K562 (cell line): ENCODE measurements around the gene BRAP. TPM values are rescaled to one million over a fixed set of nuclear protein-coding genes. Genes with fewer than 3 reads are reported as not detected.

ENCODE experiments used
- ATAC-seq: fragments of 200-7000 bp; cut with Tn5 transposase; 3 replicates; pipeline ENCODE4 v1.9.1; 2020; ENCODE audit warnings: moderate library complexity
- BruUV-seq: library from RNA; stranded (reverse); fragments of 400-500 nt; replicated peaks from 2 replicates; lab custom pipeline; 2021; lab: Mats Ljungman, UMichigan
- CTCF ChIA-PET: fragments of 300-600 bp; formaldehyde crosslinking; extraction: SDS; loops from one replicate; lab custom pipeline; 2021; ENCODE audit warnings: low intra/inter-chr PET ratio; lab: Yijun Ruan, JAX
- POLR2A ChIA-PET: fragments of 300-600, 350-650 bp; sonication (Branson Sonifier 250); formaldehyde crosslinking; extraction: SDS; loops from one replicate; lab custom pipeline; 2021; ENCODE audit warnings: antibody characterized with exemption, inconsistent platforms; lab: Yijun Ruan, JAX
- DNase-seq, 4 experiments: peaks; one replicate each; pipeline versions ENCODE4 v3.0.0 to v3.0.0-alpha.2; 2011 to 2018; ENCODE audit warnings: low spot score in 3 of 4, mixed read lengths in 3 of 4; ENCODE audit errors: extremely low read depth in 1 of 4
- FAIRE-seq: peaks from 2 replicates; lab custom pipeline; 2011; peaks lifted over from hg19 to GRCh38; lab: Jason Lieb, UNC
- H2AFZ ChIP-seq: 2 replicates; pipeline ENCODE4 v1.6.0; 2011; ENCODE audit warnings: low read depth, low read length, control low read depth, inconsistent platforms
- H3K27ac ChIP-seq: fragments of 200-600 bp; 3 replicates; pipeline ENCODE4 v1.8.0; 2011; ENCODE audit warnings: low read depth, mild to moderate bottlenecking, control low read depth, inconsistent platforms, low read length, moderate library complexity, mixed read lengths; ENCODE audit errors: extremely low read depth
- H3K27me3 ChIP-seq, 2 experiments: fragments of 300-600 bp in 1 of 2; 2 replicates in 1 of 2; 3 replicates in 1 of 2; pipeline versions ENCODE4 v1.6.0 to v1.8.0; 2011; ENCODE audit warnings: inconsistent platforms in 2 of 2, low read length in 2 of 2, mild to moderate bottlenecking in 1 of 2, mixed read lengths in 1 of 2, moderate library complexity in 1 of 2; ENCODE audit not compliant: control insufficient read depth in 2 of 2, insufficient read depth in 2 of 2
- H3K36me3 ChIP-seq: fragments of 300-600 bp; 3 replicates; pipeline ENCODE4 v1.8.0; 2011; ENCODE audit warnings: mild to moderate bottlenecking, low read length, inconsistent platforms; ENCODE audit not compliant: control insufficient read depth, insufficient read depth
- H3K4me1 ChIP-seq, 2 experiments: fragments of 200-600 bp in 1 of 2; replicated peaks in 1 of 2; 2 replicates in 1 of 2; 3 replicates in 1 of 2; pipeline versions ENCODE4 v1.5.1 to v1.8.0; 2011; ENCODE audit warnings: inconsistent platforms in 2 of 2, low read length in 2 of 2, mild to moderate bottlenecking in 1 of 2, mixed read lengths in 1 of 2, moderate library complexity in 1 of 2; ENCODE audit not compliant: control insufficient read depth in 2 of 2, insufficient read depth in 2 of 2
- H3K4me2 ChIP-seq: 2 replicates; pipeline ENCODE4 v1.6.1; 2011; ENCODE audit warnings: low read length, control low read depth, inconsistent platforms, mixed read lengths; ENCODE audit not compliant: insufficient read depth
- H3K4me3 ChIP-seq: fragments of 200-600 bp; sonication (generic), shearing (Covaris generic); 2 replicates; pipeline ENCODE4 v1.5.1; 2016; ENCODE audit warnings: control low read depth, inconsistent platforms
- H3K79me2 ChIP-seq: fragments of 200-600 bp; 3 replicates; pipeline ENCODE4 v1.8.0; 2011; ENCODE audit warnings: low read length, inconsistent platforms; ENCODE audit not compliant: control insufficient read depth, insufficient read depth
- H3K9ac ChIP-seq, 2 experiments: 2 replicates each; pipeline versions ENCODE4 v1.6.0 to v1.6.1; 2011; ENCODE audit warnings: low read depth in 2 of 2, low read length in 2 of 2, control low read depth in 1 of 2, inconsistent platforms in 1 of 2, mild to moderate bottlenecking in 1 of 2, mixed read lengths in 1 of 2; ENCODE audit not compliant: insufficient read depth in 1 of 2
- H3K9me1 ChIP-seq: one replicate; pipeline ENCODE4 v1.6.0; 2011; ENCODE audit warnings: inconsistent platforms, mild to moderate bottlenecking, low read length, moderate library complexity; ENCODE audit not compliant: control insufficient read depth, insufficient read depth
- H3K9me3 ChIP-seq: replicated peaks from 2 replicates; pipeline ENCODE4 v1.5.1; 2011; ENCODE audit warnings: low read depth, low read length, inconsistent platforms; ENCODE audit not compliant: control insufficient read depth, insufficient read depth
- H4K20me1 ChIP-seq: replicated peaks from 2 replicates; pipeline ENCODE4 v1.6.1; 2011; ENCODE audit warnings: low read length, inconsistent platforms, mixed read lengths; ENCODE audit not compliant: control insufficient read depth, insufficient read depth
- ZNF668 ChIP-seq: fragments of 250-450 bp; sonication (Bioruptor Pico); IDR thresholded peaks from 2 replicates; pipeline ENCODE4 v1.8.0; 2022; ENCODE audit warnings: mild to moderate bottlenecking, inconsistent platforms
- WGBS: fragments of 100-300 bp; shearing (Covaris generic); methylation state at CpG from one replicate; pipeline ENCODE4 v1.1.6; 2016; ENCODE audit warnings: low coverage, mixed read lengths; ENCODE audit not compliant: insufficient coverage; ENCODE audit errors: missing lambda C conversion rate; 5-methylcytosine and 5-hydroxymethylcytosine counted together
- in situ Hi-C: fragments of 300-500 bp; cut with MboI; formaldehyde crosslinking; loops from 4 replicates; pipeline ENCODE4 v1.15.0; 2018; ENCODE audit warnings: inconsistent platforms, mixed read lengths
- intact Hi-C: fragments of 100-400 bp; cut with micrococcal nuclease; formaldehyde crosslinking; loops from 2 replicates; pipeline ENCODE4 v1.14.2; 2022
- polyA plus RNA-seq, 8 experiments: library from polyadenylated mRNA; depleted of rRNA in 4 of 8; stranded (reverse) in 5 of 8; unstranded in 3 of 8; fragments of >200 nt; fragmentation: Nextera tagmentation in 2 of 8; fragmentation: Illumina TruSeq in 1 of 8; extraction: Ambion mirVana in 2 of 8; extraction: Trizol in 1 of 8; gene quantifications; 2 replicates each; pipeline versions ENCODE4 v1.2.1 to v1.2.3, GENCODE V29; 2011 to 2014; ENCODE audit warnings: inconsistent platforms in 1 of 8, missing spikeins in 1 of 8
- total RNA-seq, 7 experiments: library from RNA; depleted of rRNA in 6 of 7; stranded (reverse); fragments of >200 nt in 6 of 7; fragmentation: Illumina TruSeq in 2 of 7; extraction: Trizol in 2 of 7; gene quantifications; 2 replicates each; pipeline versions ENCODE4 v1.2.1 to v1.2.3, GENCODE V29; 2011 to 2021; ENCODE audit warnings: low replicate concordance in 1 of 7
- TF ChIP-seq, protein P1 (sequence below), 2 experiments: fragments of 150-350 bp in 1 of 2; IDR thresholded peaks; 2 replicates each; pipeline ENCODE4 v1.6.1; 2012 to 2016; ENCODE audit warnings: low read depth in 2 of 2, low read length in 2 of 2, mild to moderate bottlenecking in 1 of 2, moderate library complexity in 1 of 2

Gene BRAP
- total and polyA plus RNA-seq, 9 of the 15 experiments (the other 6 are each of a cell fraction or from before 2014, with no cell fraction given) = 2.2 to 32.6 (median 27.5) TPM

DNA sequence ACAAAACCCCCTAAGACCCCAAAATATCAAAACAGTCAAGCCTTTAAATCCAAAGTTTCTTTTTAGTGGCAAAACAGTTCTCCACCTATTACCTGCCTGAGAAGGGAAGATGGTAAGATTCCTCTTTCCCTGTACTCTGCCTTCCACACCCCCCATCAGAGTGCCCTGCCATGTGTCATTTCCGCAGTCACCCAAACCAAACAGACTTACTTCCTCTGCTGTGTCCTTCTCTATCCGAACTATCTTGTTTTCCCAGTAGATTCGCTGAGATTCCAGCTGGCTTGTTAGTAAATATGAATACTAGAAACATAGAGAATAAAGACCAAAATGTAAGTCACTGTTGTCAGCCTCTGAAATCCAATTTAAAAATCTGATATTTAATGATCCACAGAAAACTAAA lies 30.4 kb downstream of the BRAP start:
- no peak for DNase-seq
- no peaks in the 10 kb centered on the region for H3K4me1 ChIP-seq
- in situ Hi-C loops = no loop called here
- H3K36me3 ChIP-seq = peaks cover 86% of the 10 kb centered on the region; the same call in 2 of the 3 replicates
- no peak for ATAC-seq
- no peak overlapping the region for H3K4me2 ChIP-seq
- no peaks in the 10 kb centered on the region for H4K20me1 ChIP-seq
- H3K9ac ChIP-seq = no peak overlapping the region
- 95% methylated on average over 3 of the region's 3 CpGs for WGBS
- H3K4me3 ChIP-seq = no peak overlapping the region
- intact Hi-C loops = no loop called here
- H3K9me1 ChIP-seq = no peaks in the 10 kb centered on the region
- H3K27me3 ChIP-seq = no peaks in the 10 kb centered on the region
- no TSS peak for BruUV-seq
- ChIA-PET POLR2A (interaction anchor here (0.7 to 1.1 kb wide), 2 partner anchors 30 to 81 kb away, joined by 3 read pairs; no protein-coding TSS in a partner anchor), CTCF (no interaction called here)
- no peak overlapping the region for H2AFZ ChIP-seq
- no peak for TF ChIP-seq ZNF668 (CRISPR knock-in tag)
- TF ChIP-seq, protein P1, sequence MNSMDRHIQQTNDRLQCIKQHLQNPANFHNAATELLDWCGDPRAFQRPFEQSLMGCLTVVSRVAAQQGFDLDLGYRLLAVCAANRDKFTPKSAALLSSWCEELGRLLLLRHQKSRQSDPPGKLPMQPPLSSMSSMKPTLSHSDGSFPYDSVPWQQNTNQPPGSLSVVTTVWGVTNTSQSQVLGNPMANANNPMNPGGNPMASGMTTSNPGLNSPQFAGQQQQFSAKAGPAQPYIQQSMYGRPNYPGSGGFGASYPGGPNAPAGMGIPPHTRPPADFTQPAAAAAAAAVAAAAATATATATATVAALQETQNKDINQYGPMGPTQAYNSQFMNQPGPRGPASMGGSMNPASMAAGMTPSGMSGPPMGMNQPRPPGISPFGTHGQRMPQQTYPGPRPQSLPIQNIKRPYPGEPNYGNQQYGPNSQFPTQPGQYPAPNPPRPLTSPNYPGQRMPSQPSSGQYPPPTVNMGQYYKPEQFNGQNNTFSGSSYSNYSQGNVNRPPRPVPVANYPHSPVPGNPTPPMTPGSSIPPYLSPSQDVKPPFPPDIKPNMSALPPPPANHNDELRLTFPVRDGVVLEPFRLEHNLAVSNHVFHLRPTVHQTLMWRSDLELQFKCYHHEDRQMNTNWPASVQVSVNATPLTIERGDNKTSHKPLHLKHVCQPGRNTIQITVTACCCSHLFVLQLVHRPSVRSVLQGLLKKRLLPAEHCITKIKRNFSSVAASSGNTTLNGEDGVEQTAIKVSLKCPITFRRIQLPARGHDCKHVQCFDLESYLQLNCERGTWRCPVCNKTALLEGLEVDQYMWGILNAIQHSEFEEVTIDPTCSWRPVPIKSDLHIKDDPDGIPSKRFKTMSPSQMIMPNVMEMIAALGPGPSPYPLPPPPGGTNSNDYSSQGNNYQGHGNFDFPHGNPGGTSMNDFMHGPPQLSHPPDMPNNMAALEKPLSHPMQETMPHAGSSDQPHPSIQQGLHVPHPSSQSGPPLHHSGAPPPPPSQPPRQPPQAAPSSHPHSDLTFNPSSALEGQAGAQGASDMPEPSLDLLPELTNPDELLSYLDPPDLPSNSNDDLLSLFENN (IDR thresholded peaks at IDR 0.05; ENCODE audit: low read depth in 2 of 2, low read length in 2 of 2) = no peak
- H3K27ac ChIP-seq = no peak overlapping the region
- no peak for FAIRE-seq
- H3K9me3 ChIP-seq = no peaks in the 10 kb centered on the region
- no peaks in the 10 kb centered on the region for H3K79me2 ChIP-seq
